Type B pancreatic cell (in vitro differentiated cells): ENCODE results near the gene MC5R. TPM values are rescaled to one million over a fixed set of nuclear protein-coding genes. Genes with fewer than 3 reads are reported as not detected.
"Not testable (repeated sequence)": the region's sequence is repeated elsewhere in the genome, so short reads cannot be mapped to it uniquely, and the experiment has no call there.

ENCODE experiments used
- DNase-seq: peaks from one replicate; pipeline ENCODE4 v3.0.0; 2021; ENCODE audit warnings: mixed read lengths; ENCODE audit not compliant: unreplicated experiment; ENCODE audit errors: extremely low spot score
- H3K27ac Mint-ChIP-seq: 2 replicates; pipeline ENCODE4 v1.8.0; 2021; ENCODE audit warnings: mild to moderate bottlenecking, mixed read lengths
- H3K27me3 Mint-ChIP-seq: 2 replicates; pipeline ENCODE4 v1.8.0; 2021; ENCODE audit warnings: mixed read lengths
- H3K36me3 Mint-ChIP-seq: 2 replicates; pipeline ENCODE4 v1.8.0; 2021; ENCODE audit warnings: mixed read lengths
- H3K4me1 Mint-ChIP-seq: one replicate; pipeline ENCODE4 v1.8.0; 2021; ENCODE audit warnings: mixed read lengths; ENCODE audit not compliant: unreplicated experiment
- H3K4me3 Mint-ChIP-seq: 2 replicates; pipeline ENCODE4 v1.8.0; 2021; ENCODE audit warnings: mild to moderate bottlenecking, mixed read lengths
- H3K9me3 Mint-ChIP-seq: 2 replicates; pipeline ENCODE4 v1.8.0; 2021; ENCODE audit warnings: mixed read lengths
- CTCF ChIP-seq: fragments of 200-600 bp; sonication (generic); conservative IDR thresholded peaks from 2 replicates; pipeline ENCODE4 v1.5.0; 2021; ENCODE audit warnings: antibody characterized with exemption, mild to moderate bottlenecking
- total RNA-seq: library from RNA; stranded (reverse); gene quantifications from 2 replicates; pipeline ENCODE4 v1.2.1, GENCODE V29; 2021; ENCODE audit warnings: low replicate concordance

The MC5R gene
- total RNA-seq, 1 donor from 2014 or later, result not detected

- no peaks in the 10 kb centered on the region for H3K9me3 Mint-ChIP-seq
- no peak for TF ChIP-seq CTCF
- no peak for DNase-seq
- peaks cover 12% of the 10 kb centered on the region for H3K27me3 Mint-ChIP-seq
- no peaks in the 10 kb centered on the region for H3K36me3 Mint-ChIP-seq
- no peak overlapping the region for H3K27ac Mint-ChIP-seq
- no peak overlapping the region for H3K4me3 Mint-ChIP-seq
- H3K4me1 Mint-ChIP-seq, result no peaks in the 10 kb centered on the region
These were observed 12.6 kb downstream of the MC5R start for GRCh38 chr18:13836559-13836958.

- Mint-ChIP-seq H3K9me3 (peaks cover 5% of the 10 kb centered on the region), H3K27me3 (no peaks in the 10 kb centered on the region)
These were observed 25.8 kb downstream of the MC5R start for GRCh38 chr18:13849791-13850190.

GRCh38 chr18:13862898-13863297, 38.9 kb downstream of the MC5R start:
- peaks cover 20% of the 10 kb centered on the region for H3K27me3 Mint-ChIP-seq
- H3K27ac Mint-ChIP-seq, DNase-seq, H3K9me3 Mint-ChIP-seq, H3K36me3 Mint-ChIP-seq, H3K4me3 Mint-ChIP-seq, H3K4me1 Mint-ChIP-seq: not testable (repeated sequence)

More at GRCh38 chr18:13849791-13850190, 25.8 kb downstream of the MC5R start:
- no peak for TF ChIP-seq CTCF
- no peak for DNase-seq
- Mint-ChIP-seq H3K27ac (no peak overlapping the region), H3K36me3 (no peaks in the 10 kb centered on the region), H3K4me1 (no peaks in the 10 kb centered on the region), H3K4me3 (no peak overlapping the region)

GRCh38 chr18:13868501-13869271, 44.7 kb downstream of the MC5R start:
- Mint-ChIP-seq H3K36me3 (no peaks in the 10 kb centered on the region), H3K27ac (no peak overlapping the region), H3K9me3 (no peaks in the 10 kb centered on the region), H3K27me3 (peaks cover 58% of the 10 kb centered on the region), H3K4me1 (no peaks in the 10 kb centered on the region), H3K4me3 (no peak overlapping the region)
- DNase-seq, result no peak
- no peak for TF ChIP-seq CTCF

- peaks cover 56% of the 10 kb centered on the region for H3K27me3 Mint-ChIP-seq
- no peak overlapping the region for H3K27ac Mint-ChIP-seq
- no peaks in the 10 kb centered on the region for H3K4me1 Mint-ChIP-seq
- no peaks in the 10 kb centered on the region for H3K36me3 Mint-ChIP-seq
- no peaks in the 10 kb centered on the region for H3K9me3 Mint-ChIP-seq
- no peak for DNase-seq
- H3K4me3 Mint-ChIP-seq, result no peak overlapping the region
- no peak for TF ChIP-seq CTCF
These were observed 47.8 kb downstream of the MC5R start for GRCh38 chr18:13871701-13872100.

- H3K4me3 Mint-ChIP-seq, result no peak overlapping the region
- H3K9me3 Mint-ChIP-seq, result no peaks in the 10 kb centered on the region
- DNase-seq, result no peak
- H3K27me3 Mint-ChIP-seq, result peaks cover 51% of the 10 kb centered on the region
- H3K27ac Mint-ChIP-seq, result no peak overlapping the region
- H3K4me1 Mint-ChIP-seq, result no peaks in the 10 kb centered on the region
- no peaks in the 10 kb centered on the region for H3K36me3 Mint-ChIP-seq
- no peak for TF ChIP-seq CTCF
These were observed 48.4 kb downstream of the MC5R start for GRCh38 chr18:13872373-13872772.
